ENCODE results near the gene SDHA.

DNA sequence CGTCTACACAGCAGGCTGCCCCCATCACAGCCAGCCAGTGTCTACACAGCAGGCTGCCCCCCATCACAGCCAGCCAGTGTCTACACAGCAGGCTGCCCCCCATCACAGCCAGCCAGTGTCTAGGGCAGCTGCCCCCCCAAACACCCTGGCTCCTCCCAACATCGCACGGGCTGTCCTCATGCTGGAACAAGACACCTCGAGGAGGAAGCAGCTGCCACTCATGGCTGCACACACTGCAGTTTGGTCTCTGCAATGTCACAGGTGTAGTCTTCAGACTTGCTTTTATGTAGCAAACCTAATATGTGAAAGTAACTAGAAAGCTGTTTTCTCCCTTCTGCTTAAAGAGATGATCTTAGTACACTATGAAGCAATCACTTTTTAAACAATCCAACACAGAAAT is 17.1 kb upstream of the SDHA start:
- TF ChIP-seq CTCF (IDR thresholded peaks at IDR 0.05; ENCODE audit: low read depth, low read length) (no peak), POLR2A (IDR thresholded peaks at IDR 0.05; ENCODE audit: extremely low read depth, insufficient read length) (no peak), MYC (IDR thresholded peaks at IDR 0.05; ENCODE audit: low read depth, low read length) (no peak)
- TF ChIP-seq, protein P1, sequence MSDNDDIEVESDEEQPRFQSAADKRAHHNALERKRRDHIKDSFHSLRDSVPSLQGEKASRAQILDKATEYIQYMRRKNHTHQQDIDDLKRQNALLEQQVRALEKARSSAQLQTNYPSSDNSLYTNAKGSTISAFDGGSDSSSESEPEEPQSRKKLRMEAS (IDR thresholded peaks at IDR 0.05; ENCODE audit: low read depth, low read length): no peak

Data from NB4 (cell line).